ENCODE results near the gene PRR16.

The PRR16 gene

DNA sequence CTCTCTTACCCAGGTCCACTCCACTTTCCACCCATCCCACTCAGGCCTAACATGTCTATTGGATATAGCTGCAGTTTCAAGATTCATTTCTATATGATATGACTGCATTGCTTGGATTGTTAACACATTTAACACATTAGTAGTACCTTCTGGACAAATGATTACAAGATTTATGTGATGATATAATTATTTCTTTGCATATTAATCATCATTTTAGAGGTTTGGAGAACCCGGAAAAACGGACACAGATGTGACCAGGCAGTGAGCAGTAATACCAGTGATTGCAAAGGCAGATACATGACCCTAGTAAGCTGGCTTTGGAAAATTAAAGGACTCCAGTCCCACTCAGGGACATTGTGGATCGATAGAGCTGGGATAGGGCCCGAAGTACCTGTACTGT lies 103.8 kb downstream of the PRR16 start:
- DNase-seq (ENCODE audit: low read depth, low spot score), result no peak

DNA sequence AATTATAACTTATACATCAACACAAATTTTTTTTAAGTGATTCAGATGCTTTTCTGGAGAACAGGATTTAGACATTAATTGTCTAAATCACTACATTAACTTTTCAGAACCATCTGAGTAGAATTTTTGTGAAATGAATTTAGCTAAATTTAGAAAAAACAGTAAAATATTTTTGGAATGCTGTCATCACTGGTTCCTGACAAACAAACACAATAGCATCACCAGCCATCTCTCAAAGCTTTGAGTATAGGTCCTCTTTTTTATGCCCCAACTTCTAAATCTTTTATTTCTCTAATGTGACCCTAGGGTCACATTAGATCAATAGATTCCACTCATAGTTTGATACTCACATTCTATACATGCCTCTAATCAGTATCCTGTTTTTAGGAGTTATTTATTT lies 104.6 kb downstream of the PRR16 start:
- DNase-seq (ENCODE audit: low read depth, low spot score), result no peak

GRCh38 chr5:120576588-120576987 lies 112.5 kb downstream of the PRR16 start:
- peak; percentile 7 for DNase-seq (ENCODE audit: low read depth, low spot score)

DNA sequence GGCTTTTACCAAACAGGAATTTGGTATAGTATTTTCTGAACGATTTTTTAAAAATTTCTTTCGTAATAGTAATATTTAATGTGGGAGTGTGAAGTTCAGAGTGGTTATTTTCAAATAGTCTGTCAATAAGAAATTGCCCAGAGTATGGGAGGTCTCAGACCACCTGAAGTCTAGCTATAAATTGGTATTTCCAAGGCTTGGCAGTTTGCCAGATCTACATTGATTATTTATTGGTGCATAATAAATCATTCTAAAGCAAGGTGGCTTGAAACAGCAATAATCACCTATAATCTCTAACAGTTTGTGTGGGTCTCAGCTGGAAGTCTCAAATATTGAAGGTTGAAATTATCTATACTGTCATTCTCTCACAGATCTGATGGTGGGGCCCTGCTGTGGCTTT lies 118.5 kb downstream of the PRR16 start:
- DNase-seq (ENCODE audit: low read depth, low spot score), result no peak

- no peak for DNase-seq (ENCODE audit: low read depth, low spot score)
These were observed 122.5 kb downstream of the PRR16 start for GRCh38 chr5:120586646-120587045.

DNA sequence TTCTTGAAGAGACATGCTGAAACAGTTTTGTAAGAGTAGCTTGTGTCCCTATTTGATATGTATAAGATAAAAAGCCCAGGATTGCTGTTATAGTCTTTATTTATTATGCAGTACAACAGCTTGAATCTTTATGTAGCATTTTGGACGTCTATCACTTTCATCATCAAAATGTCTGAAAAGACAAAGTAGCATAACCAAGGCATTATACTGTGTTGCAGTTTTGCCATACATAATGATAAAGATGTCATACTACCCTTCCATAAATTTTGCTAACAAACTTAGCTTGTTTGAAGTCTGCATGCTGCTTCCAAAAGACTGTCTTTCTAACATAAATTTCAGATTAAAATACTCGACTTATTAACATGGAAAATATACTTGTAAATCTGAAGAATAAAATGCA lies 127.8 kb downstream of the PRR16 start:
- no peak for DNase-seq (ENCODE audit: low read depth, low spot score)

DNA sequence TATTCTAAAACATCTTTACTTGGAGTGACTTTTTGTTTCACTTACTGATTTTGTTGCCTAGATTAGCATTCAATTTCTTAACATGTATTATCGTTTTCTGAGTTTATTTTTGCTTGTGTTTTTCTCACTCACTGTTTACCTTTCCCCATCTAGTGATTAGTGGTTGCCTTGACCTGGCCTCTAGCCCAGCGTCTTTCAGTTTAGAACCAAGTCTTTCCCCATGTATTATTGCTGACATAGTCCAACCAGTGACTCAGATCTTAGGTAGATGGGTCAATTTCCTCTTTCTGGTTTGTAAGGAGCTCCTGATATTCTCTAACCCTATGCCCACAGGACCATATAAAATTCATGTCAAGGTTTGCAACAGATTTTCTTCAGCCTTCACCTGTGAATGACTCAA lies 135.5 kb downstream of the PRR16 start:
- DNase-seq (ENCODE audit: low read depth, low spot score), result no peak

DNA sequence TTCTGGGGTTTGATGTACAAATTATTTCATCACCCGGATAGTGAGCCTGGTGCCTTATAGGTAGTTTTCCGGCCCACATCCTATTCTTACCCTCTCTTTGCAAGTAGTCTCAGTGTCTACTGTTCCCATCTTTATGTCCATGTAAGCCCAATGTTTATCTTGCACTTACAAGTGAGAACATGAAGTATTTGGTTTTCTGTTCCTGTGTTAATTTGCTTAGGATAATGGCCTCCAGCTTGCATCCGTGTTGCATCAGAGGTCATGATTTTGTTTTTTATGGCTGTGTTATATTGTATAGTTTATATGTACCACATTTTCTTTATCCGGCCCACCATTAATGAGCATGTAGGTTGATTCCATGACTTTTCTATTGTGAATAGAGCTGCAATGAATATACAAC lies 136.5 kb downstream of the PRR16 start:
- DNase-seq (ENCODE audit: low read depth, low spot score), result no peak

- DNase-seq (ENCODE audit: low read depth, low spot score), result no peak
These were observed 137.9 kb downstream of the PRR16 start for GRCh38 chr5:120602033-120602432.

DNA sequence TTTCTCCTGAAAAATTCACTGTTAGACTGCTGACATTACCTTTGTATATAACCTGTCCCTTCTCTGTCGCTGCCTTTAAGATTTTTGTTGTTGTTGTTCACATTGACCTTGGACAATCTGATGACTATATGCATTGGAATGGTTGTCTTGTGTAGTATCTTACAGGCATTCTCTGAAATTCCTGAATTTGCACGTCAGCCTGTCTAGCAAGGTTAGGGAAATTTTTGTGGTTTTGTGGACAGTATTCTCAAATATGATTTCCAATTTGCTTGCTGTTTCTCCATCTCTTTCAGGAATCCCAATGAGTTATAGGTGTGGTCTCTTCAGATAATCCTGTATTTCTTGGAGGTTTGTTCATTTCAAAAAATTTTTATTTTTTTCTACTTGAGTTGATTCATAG lies 140.8 kb downstream of the PRR16 start:
- DNase-seq (ENCODE audit: low read depth, low spot score), result no peak

GRCh38 chr5:120605325-120606079 lies 141.4 kb downstream of the PRR16 start:
- DNase-seq (ENCODE audit: low read depth, low spot score), result peak; percentile 3

- no peak for DNase-seq (ENCODE audit: low read depth, low spot score)
These were observed 145.5 kb downstream of the PRR16 start for GRCh38 chr5:120609570-120609969.

- no peak for DNase-seq (ENCODE audit: low read depth, low spot score)
These were observed 146.0 kb downstream of the PRR16 start for GRCh38 chr5:120610145-120610544.

DNA sequence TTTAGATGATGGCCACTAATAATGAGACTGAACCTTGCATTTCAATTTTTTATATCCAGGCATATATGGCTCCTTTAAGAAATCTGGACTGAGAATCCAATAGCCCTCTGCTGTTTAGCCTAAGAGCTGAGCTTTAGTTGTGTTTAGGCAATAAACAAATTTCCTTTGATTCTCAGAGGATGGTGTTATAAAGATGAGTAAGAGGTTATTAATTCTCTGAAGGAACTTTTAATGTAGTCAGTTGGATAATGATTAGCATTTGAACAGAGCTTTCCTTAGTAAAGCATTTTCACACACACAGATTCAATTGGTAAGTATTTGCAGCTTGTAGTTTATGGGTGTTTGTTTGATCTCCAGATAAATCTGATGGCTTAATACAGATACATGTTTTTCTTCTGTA lies 149.6 kb downstream of the PRR16 start:
- DNase-seq (ENCODE audit: low read depth, low spot score), result no peak

GRCh38 chr5:120614531-120615180 lies 150.6 kb downstream of the PRR16 start:
- no peak for DNase-seq (ENCODE audit: low read depth, low spot score)

- DNase-seq (ENCODE audit: low read depth, low spot score), result peak; percentile 17
These were observed 152.0 kb downstream of the PRR16 start for GRCh38 chr5:120615967-120616645.

- DNase-seq (ENCODE audit: low read depth, low spot score), result no peak
These were observed 157.2 kb downstream of the PRR16 start for GRCh38 chr5:120621339-120621738.

- DNase-seq (ENCODE audit: low read depth, low spot score), result no peak
These were observed 160.0 kb downstream of the PRR16 start for GRCh38 chr5:120624021-120624563.

DNA sequence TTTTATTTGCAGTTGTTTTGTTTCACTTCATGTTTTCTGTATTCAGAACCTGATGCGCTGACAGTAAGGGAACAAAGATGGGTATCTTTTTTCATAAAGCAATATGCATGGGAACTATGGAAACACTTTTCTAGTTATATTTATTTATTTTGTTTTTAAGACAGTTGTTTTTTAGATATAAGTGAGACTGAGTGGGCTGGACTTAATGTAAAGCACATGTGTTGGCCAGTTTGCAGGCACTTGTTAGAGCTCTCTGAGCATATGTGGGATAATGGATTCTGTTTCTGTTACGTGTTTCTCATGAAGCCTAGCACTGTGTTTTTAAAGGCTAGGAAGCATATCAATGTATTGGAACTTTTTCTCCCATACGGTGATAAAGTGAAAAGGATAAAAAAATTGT lies 164.1 kb downstream of the PRR16 start:
- no peak for DNase-seq (ENCODE audit: low read depth, low spot score)

DNA sequence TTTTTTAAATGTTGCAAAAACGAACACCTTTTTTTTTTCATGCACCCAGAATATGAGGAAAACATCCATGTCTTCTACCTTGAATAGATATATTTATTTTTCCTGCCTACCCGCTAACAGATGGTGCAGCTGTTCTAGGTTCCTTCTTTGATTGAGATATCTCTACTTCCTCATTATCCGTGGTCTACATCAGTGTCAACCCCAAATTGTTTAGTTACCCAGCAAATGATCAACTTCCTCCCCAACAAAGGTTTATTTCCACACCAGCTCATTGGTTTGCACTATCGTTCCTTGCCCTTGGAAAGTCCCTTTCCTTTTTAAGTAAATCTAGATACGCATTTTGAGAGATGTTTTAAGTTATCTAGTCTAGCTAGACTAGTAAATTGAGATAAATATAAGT lies 166.4 kb downstream of the PRR16 start:
- DNase-seq (ENCODE audit: low read depth, low spot score), result no peak

- no peak for DNase-seq (ENCODE audit: low read depth, low spot score)
These were observed 167.5 kb downstream of the PRR16 start for GRCh38 chr5:120631611-120632010.

GRCh38 chr5:120632430-120632829 lies 168.3 kb downstream of the PRR16 start:
- DNase-seq (ENCODE audit: low read depth, low spot score), result no peak

GRCh38 chr5:120638449-120638848 lies 174.3 kb downstream of the PRR16 start:
- DNase-seq (ENCODE audit: low read depth, low spot score), result no peak
